ENCODE data around the gene MORN3. TPM values are rescaled to one million over a fixed set of nuclear protein-coding genes. Genes with fewer than 3 reads are reported as not detected.

Gene MORN3
- total RNA-seq, 1 donor from 2014 or later = not detected

DNA sequence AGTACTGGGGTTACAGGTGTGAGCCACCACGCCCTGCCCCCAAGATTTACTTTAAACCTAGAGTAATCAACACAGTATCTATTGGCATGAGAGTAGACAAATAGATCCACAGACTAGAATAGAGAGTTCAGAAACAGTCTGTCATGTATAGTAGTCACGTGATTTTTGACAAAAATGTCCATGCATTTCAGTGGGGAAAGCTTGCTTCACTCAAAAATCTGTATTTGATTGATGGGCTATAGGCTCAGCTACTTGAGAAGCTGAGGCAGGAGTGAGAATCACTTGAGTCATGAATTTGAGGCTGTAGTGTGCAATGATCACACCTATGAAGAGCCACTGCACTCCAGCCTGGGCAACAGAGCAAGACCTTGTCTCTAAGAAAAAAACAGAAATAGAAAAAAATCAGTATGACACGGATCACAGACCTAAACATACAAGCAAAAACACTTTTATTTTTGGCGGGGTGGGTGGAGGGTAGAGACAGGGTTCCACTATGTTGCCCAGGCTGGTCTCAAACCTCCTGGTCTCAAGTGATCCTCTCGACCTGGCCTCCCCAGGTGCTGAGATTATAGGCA, 50.7 kb downstream of the MORN3 start:
- intact Hi-C loops (cut with micrococcal nuclease) = no loop called here
- DNase-seq (no peak), ATAC-seq (no peak)

DNA sequence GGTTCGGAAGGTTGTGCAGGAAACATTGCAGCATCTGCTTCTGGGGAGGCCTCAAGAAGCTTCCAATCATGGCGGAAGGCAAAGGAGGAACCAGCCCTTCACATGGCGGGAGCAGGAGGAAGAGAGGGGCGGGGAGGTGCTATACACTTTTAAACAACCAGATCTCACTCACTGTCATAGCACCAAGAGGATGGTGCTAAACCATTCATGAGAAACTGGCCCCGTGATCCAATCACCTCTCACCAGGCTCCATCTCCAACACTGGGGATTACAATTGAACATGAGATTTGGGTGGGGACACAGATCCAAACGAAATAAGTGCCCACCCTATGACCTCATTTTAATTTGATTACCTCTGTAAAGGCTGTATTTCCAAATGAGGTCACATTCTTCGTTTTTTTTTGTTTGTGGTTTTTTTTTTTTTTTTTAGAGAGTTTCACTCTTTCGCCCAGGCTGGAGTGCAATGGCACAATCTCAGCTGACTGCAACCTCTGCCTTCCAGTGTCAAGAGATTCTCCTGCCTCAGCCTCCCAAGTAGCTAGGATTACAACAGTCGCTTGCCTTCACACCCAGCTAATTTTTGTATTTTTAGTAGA, 54.5 kb downstream of the MORN3 start:
- intact Hi-C loops (cut with micrococcal nuclease) = no loop called here

DNA sequence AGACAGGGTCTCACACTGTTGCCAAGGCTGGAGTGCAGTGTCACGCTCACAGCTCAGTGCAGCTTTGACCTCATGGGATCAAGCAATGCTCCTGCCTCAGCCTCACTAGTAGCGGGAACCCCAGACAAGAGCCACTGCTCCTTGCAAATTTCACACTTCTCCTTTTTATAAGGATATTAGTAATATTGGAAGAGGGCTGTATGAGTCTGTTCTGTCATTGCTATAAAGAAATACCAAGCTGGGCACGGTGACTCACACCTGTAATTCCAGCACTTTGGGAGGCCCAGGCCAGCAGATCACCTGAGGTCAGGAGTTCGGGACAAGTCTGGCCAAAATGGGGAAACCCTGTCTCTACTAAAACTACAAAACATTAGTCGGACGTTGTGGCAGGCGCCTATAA, 56.0 kb downstream of the MORN3 start:
- no peak for DNase-seq
- ATAC-seq = no peak
- intact Hi-C loops (cut with micrococcal nuclease) = no loop called here

More for the DNA sequence above, 54.5 kb downstream of the MORN3 start:
- no peak for DNase-seq
- no peak for ATAC-seq

DNA sequence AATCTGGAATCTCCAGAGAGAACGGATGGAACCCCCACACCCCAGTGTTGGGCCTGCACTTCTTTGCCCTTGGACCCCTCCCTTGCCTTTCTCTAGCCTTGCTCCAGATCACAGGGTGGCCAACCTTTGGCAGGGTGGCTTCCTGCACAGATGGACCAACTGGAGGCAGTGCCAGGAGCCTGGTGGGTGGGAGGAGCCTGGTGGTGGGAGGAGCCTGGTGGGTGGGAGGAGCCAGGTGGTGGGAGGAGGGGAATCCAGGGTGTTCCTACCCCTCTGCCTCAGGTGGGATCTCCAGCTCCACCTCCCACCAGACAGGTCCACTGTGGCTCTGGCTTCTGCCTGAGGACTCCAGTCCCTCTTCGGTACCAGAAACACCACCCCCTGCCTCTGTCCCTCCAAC, 58.1 kb downstream of the MORN3 start:
- intact Hi-C loops (cut with micrococcal nuclease) = no loop called here
- no peak for DNase-seq
- ATAC-seq = no peak

DNA sequence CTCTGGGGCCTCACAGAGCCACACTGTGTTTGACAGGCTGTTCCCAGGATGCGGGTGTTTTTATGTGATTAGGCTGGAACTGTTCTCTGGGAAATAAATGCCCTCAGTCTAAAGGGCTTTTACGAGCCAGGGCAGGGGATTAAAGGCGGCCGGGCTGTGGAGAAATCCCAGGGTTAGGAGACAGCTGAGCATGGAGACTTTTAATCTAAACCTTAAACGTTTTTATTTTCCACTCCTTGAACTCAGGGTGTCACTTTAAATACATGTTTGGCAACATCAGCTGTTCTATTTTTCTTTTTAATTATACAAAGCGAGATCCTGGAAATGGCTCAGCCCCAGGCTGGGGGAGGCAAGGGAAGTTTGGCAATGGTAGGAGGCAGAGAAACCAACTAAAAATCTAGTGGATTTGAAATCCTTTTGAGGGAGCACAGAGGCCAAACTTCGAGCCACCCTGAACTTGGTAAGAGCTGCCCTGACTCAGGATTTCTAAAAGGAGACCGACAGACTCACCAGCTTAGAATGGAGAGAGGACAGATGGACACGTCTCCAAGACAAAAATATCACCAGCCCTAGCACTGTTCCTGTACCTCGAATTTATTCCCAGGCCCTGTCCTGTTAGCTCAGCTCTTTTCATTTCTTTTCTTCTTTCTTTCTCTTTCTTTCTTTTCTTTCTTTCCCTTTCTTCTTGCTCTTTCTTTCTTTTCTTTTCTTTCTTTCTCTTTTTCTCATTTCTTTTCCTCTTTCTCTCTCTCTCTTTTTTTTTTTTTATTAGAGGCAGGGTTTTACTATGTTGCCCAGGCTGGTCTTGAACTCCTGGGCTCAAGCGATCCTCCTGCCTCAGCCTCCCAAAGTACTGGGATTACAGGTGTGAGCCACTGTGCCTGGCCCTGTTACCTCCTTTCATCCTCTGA, 59.0 kb downstream of the MORN3 start:
- intact Hi-C loops (cut with micrococcal nuclease) = no loop called here
- DNase-seq = no peak
- peak; percentile 86 for ATAC-seq

DNA sequence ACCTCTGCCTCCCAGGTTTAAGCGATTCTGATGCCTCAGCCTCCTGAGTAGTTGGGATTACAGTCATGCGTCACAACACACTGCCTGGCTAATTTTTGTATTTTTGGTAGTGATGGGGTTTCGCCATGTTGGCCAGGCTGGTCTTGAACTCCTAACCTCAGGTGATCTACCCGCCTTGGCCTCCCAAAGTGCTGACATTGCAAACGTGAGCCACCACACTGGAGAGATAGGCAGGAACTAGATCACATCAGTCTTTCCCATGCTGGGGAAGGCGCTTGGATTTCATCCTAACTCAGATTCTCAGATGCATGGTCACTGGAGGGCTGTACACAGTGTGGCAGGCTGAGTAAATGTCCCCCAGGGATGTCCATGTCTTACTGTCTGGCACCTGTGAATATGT, 61.2 kb downstream of the MORN3 start:
- intact Hi-C loops (cut with micrococcal nuclease) = no loop called here
- no peak for ATAC-seq
- no peak for DNase-seq

DNA sequence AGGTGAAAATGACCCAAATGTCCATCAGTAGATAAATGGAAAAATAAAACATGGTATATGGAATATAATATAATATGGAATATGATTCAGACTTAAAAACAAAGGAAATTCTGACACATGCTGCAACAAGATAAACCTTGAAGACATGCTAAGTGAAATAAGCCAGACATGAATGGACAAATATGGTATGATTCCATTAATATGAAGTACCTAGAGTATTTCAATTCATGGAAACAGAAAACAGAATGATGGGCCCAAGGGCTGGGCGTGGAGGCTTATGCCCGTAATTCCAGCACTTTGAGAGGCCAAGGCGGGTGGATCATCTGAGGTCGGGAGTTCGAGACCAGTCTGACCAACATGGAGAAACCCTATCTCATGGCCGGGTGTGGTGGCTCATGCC, 65.9 kb downstream of the MORN3 start:
- intact Hi-C loops (cut with micrococcal nuclease) = no loop called here
- DNase-seq (no peak), ATAC-seq (no peak)

- ATAC-seq (no peak), DNase-seq (no peak)
- intact Hi-C loops (cut with micrococcal nuclease) = no loop called here
These were observed 66.7 kb downstream of the MORN3 start for GRCh38 chr12:121602766-121603165.

DNA sequence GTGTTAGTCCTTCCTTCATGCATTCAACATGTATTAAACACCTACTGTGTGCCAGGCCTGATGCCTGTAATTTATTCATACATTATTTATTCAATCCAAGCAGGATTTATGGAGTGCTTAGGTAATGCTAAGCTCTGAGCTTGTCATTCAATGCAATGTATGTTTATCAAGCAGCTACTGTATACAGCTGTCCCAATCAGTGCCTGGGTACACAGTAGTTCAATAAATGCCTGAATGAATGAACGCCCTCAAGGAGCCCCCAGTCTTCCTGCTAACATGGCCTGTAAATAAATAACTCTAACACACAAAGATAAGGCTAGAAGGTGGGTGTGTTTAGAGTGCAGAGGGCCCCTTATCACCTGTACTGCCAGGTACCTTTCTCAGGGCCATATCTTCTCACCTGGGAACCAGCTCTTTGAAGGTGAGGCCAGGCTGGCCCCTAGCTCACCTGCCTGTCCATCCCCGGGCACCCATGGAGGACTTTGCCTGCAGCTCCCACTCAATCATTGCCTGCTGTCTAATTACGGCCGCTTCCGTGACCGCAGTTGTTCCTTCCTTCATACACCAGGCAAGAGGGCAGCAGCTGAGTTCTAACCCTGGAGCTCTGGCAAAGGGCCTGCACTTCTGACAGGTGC, 68.6 kb downstream of the MORN3 start:
- intact Hi-C loops (cut with micrococcal nuclease) = no loop called here
- DNase-seq (no peak), ATAC-seq (no peak)

Other genes starting within 250 kb of the MORN3 start
- 14.1 TPM for gene KDM2B, start 88.6 kb downstream of the MORN3 start, total RNA-seq
- gene ORAI1, start 43.1 kb downstream of the MORN3 start, total RNA-seq = 10.1 TPM
- gene TMEM120B, start 43.1 kb upstream of the MORN3 start, total RNA-seq = 9.9 TPM
- gene RHOF, start 124.0 kb upstream of the MORN3 start, total RNA-seq = 48.3 TPM
- 9.0 TPM for gene SETD1B, start 134.4 kb upstream of the MORN3 start, total RNA-seq
- 2.2 TPM for gene HPD, start 189.2 kb upstream of the MORN3 start, total RNA-seq
- 30.3 TPM for gene PSMD9, start 219.1 kb upstream of the MORN3 start, total RNA-seq
- 0.92 TPM for gene CFAP251, start 248.9 kb upstream of the MORN3 start, total RNA-seq